SU-DHL-6 (cell line): ENCODE measurements around the gene SNX30.
"Not testable (repeated sequence)": the region's sequence is repeated elsewhere in the genome, so short reads cannot be mapped to it uniquely, and the experiment has no call there.

Experiments
- H2AFZ ChIP-seq: fragments of 200-600 bp; sonication (generic); 2 replicates; pipeline ENCODE4 v1.6.1; 2014; ENCODE audit warnings: low read depth, mild to moderate bottlenecking, moderate library complexity, mixed read lengths, antibody characterized with exemption, low read length; ENCODE audit not compliant: severe bottlenecking
- H3F3A ChIP-seq: fragments of 200-600 bp; shearing (Covaris generic); 2 replicates; pipeline ENCODE4 v1.6.0; 2016; ENCODE audit warnings: antibody characterized with exemption, mild to moderate bottlenecking; ENCODE audit not compliant: insufficient read depth
- H3K27ac ChIP-seq: fragments of 200-600 bp; sonication (generic); 2 replicates; pipeline ENCODE4 v1.5.1; 2016; ENCODE audit warnings: low read depth, mild to moderate bottlenecking, low read length, moderate library complexity, mixed read lengths
- H3K27me3 ChIP-seq: fragments of 200-600 bp; sonication (generic), shearing (Covaris generic); 2 replicates; pipeline ENCODE4 v1.6.0; 2014; ENCODE audit warnings: mild to moderate bottlenecking, low read length
- H3K36me3 ChIP-seq: fragments of 200-600 bp; sonication (generic); 2 replicates; pipeline ENCODE4 v1.6.1; 2014; ENCODE audit warnings: mild to moderate bottlenecking, low read length, mixed read lengths
- H3K4me2 ChIP-seq: fragments of 300-600, 200-600 bp; shearing (Covaris generic), sonication (generic); 2 replicates; pipeline ENCODE4 v1.6.0; 2014; ENCODE audit warnings: low read length, low read depth, mild to moderate bottlenecking; ENCODE audit not compliant: poor library complexity, severe bottlenecking
- H3K4me3 ChIP-seq: fragments of 200-600 bp; sonication (generic); 2 replicates; pipeline ENCODE4 v1.5.1; 2014; ENCODE audit warnings: antibody characterized with exemption, low read length, mild to moderate bottlenecking, mixed read lengths; ENCODE audit not compliant: insufficient read depth, poor library complexity, severe bottlenecking
- H3K79me2 ChIP-seq: fragments of 200-600 bp; sonication (generic); 2 replicates; pipeline ENCODE4 v1.6.1; 2014; ENCODE audit warnings: mild to moderate bottlenecking, low read length, moderate library complexity; ENCODE audit not compliant: insufficient read depth
- H3K9ac ChIP-seq: fragments of 200-600 bp; sonication (generic); 2 replicates; pipeline ENCODE4 v1.7.0; 2014; ENCODE audit warnings: mild to moderate bottlenecking, low read length
- H3K9me2 ChIP-seq: fragments of 200-600 bp; sonication (generic); replicated peaks from 2 replicates; pipeline ENCODE4 v1.6.1; 2014; ENCODE audit warnings: low read length; ENCODE audit not compliant: insufficient read depth
- H3K9me3 ChIP-seq: fragments of 200-600 bp; sonication (generic); 2 replicates; pipeline ENCODE4 v1.6.1; 2014; ENCODE audit warnings: low read length, mixed read lengths; ENCODE audit not compliant: insufficient read depth
- H4K20me1 ChIP-seq: fragments of 200-600 bp; sonication (generic); 2 replicates; pipeline ENCODE4 v1.6.1; 2014; ENCODE audit warnings: low read depth, mild to moderate bottlenecking, antibody characterized with exemption, low read length, moderate library complexity, mixed read lengths
- EZH2phosphoT487 ChIP-seq: fragments of 200-600 bp; sonication (generic), shearing (Covaris generic); conservative IDR thresholded peaks from 2 replicates; pipeline ENCODE4 v1.6.1; 2018; ENCODE audit warnings: mild to moderate bottlenecking, antibody characterized with exemption, low read length, moderate library complexity, mixed read lengths
- TF ChIP-seq, protein P1 (sequence below): fragments of 200-600 bp; sonication (generic); IDR thresholded peaks from one replicate; pipeline ENCODE4 v1.5.1; 2017; ENCODE audit warnings: antibody characterized with exemption, mild to moderate bottlenecking, low read length, moderate library complexity; ENCODE audit not compliant: insufficient read depth, poor library complexity, severe bottlenecking

SNX30 gene

DNA sequence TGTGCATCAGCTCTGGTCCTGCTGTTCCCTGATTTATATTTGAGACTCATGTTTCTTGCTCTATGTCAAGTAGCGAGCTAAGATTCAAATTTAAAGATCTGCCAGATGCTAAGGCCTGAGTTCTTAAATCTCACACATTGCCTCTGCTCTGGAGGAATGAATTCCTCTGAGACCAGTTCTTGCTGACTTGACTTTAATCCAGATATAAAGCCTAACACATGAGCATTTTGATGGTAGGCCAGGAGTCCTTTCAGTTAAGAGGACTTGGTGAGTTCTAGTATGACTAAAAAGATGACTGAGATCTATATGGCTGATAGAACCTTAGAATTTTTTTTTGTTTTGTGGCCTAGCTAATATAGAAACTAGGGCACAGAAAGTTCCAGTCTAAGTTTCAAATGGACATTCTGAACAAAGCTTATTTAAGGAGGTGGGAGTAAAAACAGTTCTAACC is 31.3 kb upstream of the SNX30 start:
- Histone ChIP-seq H3K4me2 (no peak overlapping the region), H3K27me3 (no peaks in the 10 kb centered on the region), H3K9ac (no peak overlapping the region), H3F3A (0 out of 2 replicates have a peak, but pooled peaks cover 7% of the 10 kb centered on the region), H3K9me2 (no peaks in the 10 kb centered on the region), H3K36me3 (no peaks in the 10 kb centered on the region), H4K20me1 (no peaks in the 10 kb centered on the region), H3K79me2 (peaks cover 19% of the 10 kb centered on the region), H3K4me3 (no peak overlapping the region), H2AFZ (no peak overlapping the region), H3K9me3 (no peaks in the 10 kb centered on the region), H3K27ac (no peak overlapping the region)
- no peak for TF ChIP-seq EZH2phosphoT487
- TF ChIP-seq, protein P1, sequence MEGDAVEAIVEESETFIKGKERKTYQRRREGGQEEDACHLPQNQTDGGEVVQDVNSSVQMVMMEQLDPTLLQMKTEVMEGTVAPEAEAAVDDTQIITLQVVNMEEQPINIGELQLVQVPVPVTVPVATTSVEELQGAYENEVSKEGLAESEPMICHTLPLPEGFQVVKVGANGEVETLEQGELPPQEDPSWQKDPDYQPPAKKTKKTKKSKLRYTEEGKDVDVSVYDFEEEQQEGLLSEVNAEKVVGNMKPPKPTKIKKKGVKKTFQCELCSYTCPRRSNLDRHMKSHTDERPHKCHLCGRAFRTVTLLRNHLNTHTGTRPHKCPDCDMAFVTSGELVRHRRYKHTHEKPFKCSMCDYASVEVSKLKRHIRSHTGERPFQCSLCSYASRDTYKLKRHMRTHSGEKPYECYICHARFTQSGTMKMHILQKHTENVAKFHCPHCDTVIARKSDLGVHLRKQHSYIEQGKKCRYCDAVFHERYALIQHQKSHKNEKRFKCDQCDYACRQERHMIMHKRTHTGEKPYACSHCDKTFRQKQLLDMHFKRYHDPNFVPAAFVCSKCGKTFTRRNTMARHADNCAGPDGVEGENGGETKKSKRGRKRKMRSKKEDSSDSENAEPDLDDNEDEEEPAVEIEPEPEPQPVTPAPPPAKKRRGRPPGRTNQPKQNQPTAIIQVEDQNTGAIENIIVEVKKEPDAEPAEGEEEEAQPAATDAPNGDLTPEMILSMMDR, result no peak

DNA sequence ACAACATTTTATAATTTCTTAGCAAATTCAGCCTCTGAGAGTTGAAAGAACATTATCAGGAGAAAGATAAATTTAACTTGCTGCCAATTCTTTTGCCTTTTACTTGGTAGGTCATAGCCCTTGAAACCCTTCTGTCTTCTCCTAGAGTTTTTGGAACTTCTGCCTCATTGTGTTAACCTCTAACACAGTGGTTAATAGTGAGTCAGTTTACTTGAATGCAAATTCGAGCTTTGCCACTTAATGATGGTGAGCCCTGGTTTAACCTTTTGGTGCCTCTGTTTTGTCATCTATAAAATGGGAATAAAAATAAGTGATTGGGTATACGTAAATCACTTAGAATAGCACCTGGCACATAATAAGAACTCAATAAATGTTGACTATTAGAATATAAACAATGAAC is 30.9 kb upstream of the SNX30 start:
- Histone ChIP-seq H3K9me3 (no peaks in the 10 kb centered on the region), H3K4me2 (no peak overlapping the region), H3K36me3 (no peaks in the 10 kb centered on the region), H3K27me3 (no peaks in the 10 kb centered on the region), H3K4me3 (no peak overlapping the region), H2AFZ (no peak overlapping the region), H4K20me1 (no peaks in the 10 kb centered on the region), H3K9me2 (no peaks in the 10 kb centered on the region), H3K9ac (no peak overlapping the region), H3K79me2 (peaks cover 18% of the 10 kb centered on the region), H3K27ac (no peak overlapping the region), H3F3A (0 out of 2 replicates have a peak, but pooled peaks cover 7% of the 10 kb centered on the region)
- TF ChIP-seq, protein P1, result no peak
- no peak for TF ChIP-seq EZH2phosphoT487

DNA sequence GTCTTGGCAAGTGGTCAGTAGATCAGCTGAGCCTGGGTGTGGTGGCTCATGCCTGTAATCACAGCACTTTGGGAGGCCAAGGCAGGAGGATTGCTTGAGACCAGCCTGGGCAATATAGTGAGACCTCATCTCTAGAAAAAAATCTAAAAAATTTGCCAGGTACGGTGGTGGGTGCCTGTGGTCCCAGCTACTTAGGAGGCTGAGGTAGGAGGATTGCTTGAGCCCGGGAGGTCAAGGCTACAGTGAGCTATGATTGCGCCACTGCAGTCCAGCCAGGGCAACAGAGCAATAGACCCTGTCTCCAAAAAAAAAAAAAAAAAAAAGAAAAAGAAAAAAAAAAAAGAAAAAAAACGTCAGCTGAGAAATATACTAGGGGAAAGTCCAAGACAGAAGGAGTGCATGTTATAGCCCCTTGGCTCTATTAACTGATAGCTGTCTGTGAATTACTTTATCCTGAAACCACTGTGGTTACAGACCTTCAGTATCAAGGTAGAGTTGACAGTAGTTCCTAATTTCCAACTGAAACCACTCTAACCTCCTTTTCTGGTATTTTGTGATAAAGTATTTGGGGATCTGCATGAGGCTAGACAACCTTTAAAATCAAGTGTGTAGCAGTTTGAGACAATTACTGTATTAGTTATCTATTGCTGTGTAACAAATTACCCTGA is 30.3 kb upstream of the SNX30 start:
- no peak overlapping the region for H3K27ac ChIP-seq
- H3K27me3 ChIP-seq, result no peaks in the 10 kb centered on the region
- no peaks in the 10 kb centered on the region for H3K9me2 ChIP-seq
- H3K36me3 ChIP-seq, result no peaks in the 10 kb centered on the region
- H3K9me3 ChIP-seq, result no peaks in the 10 kb centered on the region
- H3K4me2 ChIP-seq, result no peak overlapping the region
- H3F3A ChIP-seq, result 0 out of 2 replicates have a peak, but pooled peaks cover 7% of the 10 kb centered on the region
- no peak overlapping the region for H3K4me3 ChIP-seq
- H4K20me1 ChIP-seq, result no peaks in the 10 kb centered on the region
- peaks cover 18% of the 10 kb centered on the region for H3K79me2 ChIP-seq
- TF ChIP-seq EZH2phosphoT487, result no peak
- TF ChIP-seq, protein P1, result no peak
- no peak overlapping the region for H3K9ac ChIP-seq
- no peak overlapping the region for H2AFZ ChIP-seq

DNA sequence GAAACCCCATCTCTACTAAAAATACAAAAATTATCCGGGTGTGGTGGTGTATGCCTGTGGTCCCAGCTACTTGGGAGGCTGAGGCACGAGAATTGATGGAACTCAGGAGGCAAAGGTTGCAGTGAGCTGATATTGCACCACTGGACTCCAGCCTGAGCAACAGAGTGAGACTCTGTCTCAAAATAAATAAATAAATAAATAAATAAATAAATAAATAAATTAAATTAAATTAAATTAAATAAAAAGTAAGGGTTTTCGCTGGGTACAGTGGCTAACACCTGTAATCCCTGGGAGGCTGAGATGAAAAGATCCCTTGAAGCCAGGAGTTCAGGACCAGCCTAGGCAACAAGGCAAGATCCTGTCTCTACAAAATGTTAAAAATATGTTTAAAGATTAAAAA is 27.8 kb upstream of the SNX30 start:
- not testable (repeated sequence) for H4K20me1 ChIP-seq, H3K79me2 ChIP-seq, H3K27ac ChIP-seq, H3K27me3 ChIP-seq, H3K4me3 ChIP-seq, H3F3A ChIP-seq, H3K4me2 ChIP-seq, H3K9ac ChIP-seq, H3K9me2 ChIP-seq, H3K36me3 ChIP-seq, H3K9me3 ChIP-seq, H2AFZ ChIP-seq
